ENCODE results near the gene IFNL1.

IFNL1 gene

GRCh38 chr19:39252458-39252857 is 43.7 kb upstream of the IFNL1 start:
- no peak for TF ChIP-seq CTCF (IDR thresholded peaks at IDR 0.05; ENCODE audit: borderline replicate concordance, control extremely low read depth, extremely low read depth, insufficient read depth, missing control alignments)
- in situ Hi-C loops (cut with MboI; ENCODE audit: low sequenced_read_pairs, unreplicated experiment): no loop called here
- DNase-seq (ENCODE audit: low spot score): no peak

- in situ Hi-C loops (cut with MboI; ENCODE audit: low sequenced_read_pairs, unreplicated experiment): no loop called here
- TF ChIP-seq CTCF (IDR thresholded peaks at IDR 0.05; ENCODE audit: borderline replicate concordance, control extremely low read depth, extremely low read depth, insufficient read depth, missing control alignments): no peak
- DNase-seq (ENCODE audit: low spot score): no peak
Measured at GRCh38 chr19:39253374-39254149, 42.6 kb upstream of the IFNL1 start.

GRCh38 chr19:39254531-39255345 is 41.5 kb upstream of the IFNL1 start:
- no peak for TF ChIP-seq CTCF (IDR thresholded peaks at IDR 0.05; ENCODE audit: borderline replicate concordance, control extremely low read depth, extremely low read depth, insufficient read depth, missing control alignments)
- no peak for DNase-seq (ENCODE audit: low spot score)
- in situ Hi-C loops (cut with MboI; ENCODE audit: low sequenced_read_pairs, unreplicated experiment): no loop called here

GRCh38 chr19:39257227-39257626 is 39.0 kb upstream of the IFNL1 start:
- TF ChIP-seq CTCF (IDR thresholded peaks at IDR 0.05; ENCODE audit: borderline replicate concordance, control extremely low read depth, extremely low read depth, insufficient read depth, missing control alignments): no peak
- in situ Hi-C loops (cut with MboI; ENCODE audit: low sequenced_read_pairs, unreplicated experiment): no loop called here
- no peak for DNase-seq (ENCODE audit: low spot score)

GRCh38 chr19:39261704-39262103 is 34.5 kb upstream of the IFNL1 start:
- in situ Hi-C loops (cut with MboI; ENCODE audit: low sequenced_read_pairs, unreplicated experiment): no loop called here
- DNase-seq (ENCODE audit: low spot score): no peak
- TF ChIP-seq CTCF (IDR thresholded peaks at IDR 0.05; ENCODE audit: borderline replicate concordance, control extremely low read depth, extremely low read depth, insufficient read depth, missing control alignments): no peak

- DNase-seq (ENCODE audit: low spot score): no peak
- TF ChIP-seq CTCF (IDR thresholded peaks at IDR 0.05; ENCODE audit: borderline replicate concordance, control extremely low read depth, extremely low read depth, insufficient read depth, missing control alignments): no peak
- in situ Hi-C loops (cut with MboI; ENCODE audit: low sequenced_read_pairs, unreplicated experiment): no loop called here
Measured at GRCh38 chr19:39262496-39262895, 33.7 kb upstream of the IFNL1 start.

Data from GM13976 (cell line).